NCI-H1105 treated with DMSO at 0.1 percent for 48 hours (cell line): ENCODE results near the gene SPTBN1.

ENCODE experiments used
- DNase-seq: peaks from one replicate; lab custom pipeline; 2025; lab: John Stamatoyannopoulos, UW

Gene SPTBN1

DNA sequence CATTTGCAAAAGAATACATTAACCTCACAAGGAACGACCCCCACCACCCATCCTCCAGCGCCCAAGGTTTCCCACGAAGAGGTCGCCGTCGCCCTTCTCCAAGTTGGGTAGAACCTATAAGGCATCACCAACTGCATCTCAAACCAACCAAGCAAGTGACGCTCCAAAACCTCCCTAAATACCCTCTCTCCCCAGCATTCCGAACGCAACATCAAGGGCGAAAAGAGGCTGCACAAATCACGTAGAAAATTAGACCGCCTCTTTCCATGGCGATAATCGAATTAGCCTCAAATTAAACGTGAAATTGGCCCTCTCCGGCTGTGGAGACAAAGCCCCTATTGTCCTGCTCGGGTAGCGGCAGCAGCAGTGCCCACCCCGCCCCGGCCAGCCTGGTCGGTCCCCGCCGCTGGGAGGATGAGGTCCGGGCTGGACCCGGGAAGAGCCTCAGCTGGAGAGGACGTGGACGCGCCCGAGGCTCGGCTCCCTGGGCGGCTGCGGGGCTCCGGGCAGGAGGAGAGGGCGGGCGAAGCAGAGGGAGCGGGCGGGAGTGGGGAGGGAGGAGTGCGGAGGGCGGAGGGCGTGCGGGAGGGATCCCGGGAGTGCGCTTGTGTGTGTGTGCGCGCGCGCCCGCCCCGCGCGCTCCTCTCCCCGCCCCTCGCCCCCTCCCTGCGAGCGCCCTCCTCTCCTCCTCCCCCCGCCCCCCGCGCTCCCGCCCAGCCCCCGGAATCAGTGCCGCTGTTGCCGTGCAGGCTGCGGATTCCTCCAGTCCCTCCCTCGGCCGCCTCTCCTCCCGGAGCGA, at the start of gene SPTBN1:
TSS of gene SPTBN1 (plus strand) at position 765 of the 799 bp plus-strand sequence. CDS start 70,092 bp downstream, outside the sequence.
- peak; percentile 83 for DNase-seq

DNA sequence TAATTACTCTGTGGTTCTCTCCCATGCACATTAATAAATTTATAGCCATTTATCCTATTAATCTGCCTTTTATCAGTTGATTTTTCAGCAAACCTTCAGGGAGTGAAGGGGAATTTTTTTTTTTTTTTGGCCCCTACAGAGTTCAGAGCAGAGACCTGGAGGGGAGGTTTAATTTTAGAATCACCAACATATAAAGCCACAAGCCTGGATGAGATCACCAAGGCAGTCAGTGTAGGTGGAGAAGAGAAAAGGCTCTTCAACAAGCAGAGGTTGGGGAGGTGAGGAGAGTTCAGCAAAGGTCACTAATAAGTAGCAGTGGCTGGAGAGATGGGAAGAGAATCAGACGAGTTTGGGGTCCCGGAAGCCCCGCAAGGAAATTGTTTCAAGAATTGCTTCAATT, 48.4 kb upstream of the SPTBN1 start:
- no peak for DNase-seq

DNA sequence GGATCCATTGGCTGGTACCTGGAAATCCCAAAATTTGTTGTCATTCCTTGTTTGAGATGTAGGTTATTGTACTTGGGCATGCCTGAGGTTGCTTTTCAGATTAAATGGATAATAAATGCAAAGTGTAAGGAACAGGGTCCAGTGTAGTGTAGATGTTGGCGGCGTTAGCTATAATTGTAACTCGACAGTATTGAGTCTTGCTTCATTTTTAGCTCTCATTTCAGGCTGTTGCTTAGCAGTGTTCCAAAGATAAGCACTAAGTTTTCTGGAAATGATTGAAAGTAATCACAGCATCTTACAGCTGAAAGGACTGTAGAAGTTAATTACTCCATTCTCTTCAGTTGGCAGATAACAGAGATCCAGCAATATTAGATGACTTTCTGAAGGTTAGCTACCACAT, 47.8 kb upstream of the SPTBN1 start:
- no peak for DNase-seq

DNA sequence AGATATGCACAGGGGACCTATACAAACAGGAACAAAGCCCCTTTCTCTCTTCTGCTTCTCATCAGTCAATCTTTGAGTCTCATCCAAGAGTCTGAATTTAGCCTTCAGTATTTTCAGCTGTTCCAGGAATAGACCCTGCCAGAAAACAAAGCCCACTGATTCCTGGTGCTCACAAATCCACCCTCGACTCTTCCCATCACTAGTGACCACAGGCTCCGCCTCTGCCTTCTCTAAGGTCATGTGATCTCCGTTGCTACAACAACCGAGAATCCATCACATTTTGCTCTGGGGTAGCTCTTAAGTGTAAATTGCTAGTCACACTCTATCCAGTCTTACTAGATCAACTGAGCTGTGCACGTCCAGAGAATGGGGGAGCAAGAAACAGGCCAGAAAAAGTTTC, 46.4 kb upstream of the SPTBN1 start:
- DNase-seq = no peak

DNA sequence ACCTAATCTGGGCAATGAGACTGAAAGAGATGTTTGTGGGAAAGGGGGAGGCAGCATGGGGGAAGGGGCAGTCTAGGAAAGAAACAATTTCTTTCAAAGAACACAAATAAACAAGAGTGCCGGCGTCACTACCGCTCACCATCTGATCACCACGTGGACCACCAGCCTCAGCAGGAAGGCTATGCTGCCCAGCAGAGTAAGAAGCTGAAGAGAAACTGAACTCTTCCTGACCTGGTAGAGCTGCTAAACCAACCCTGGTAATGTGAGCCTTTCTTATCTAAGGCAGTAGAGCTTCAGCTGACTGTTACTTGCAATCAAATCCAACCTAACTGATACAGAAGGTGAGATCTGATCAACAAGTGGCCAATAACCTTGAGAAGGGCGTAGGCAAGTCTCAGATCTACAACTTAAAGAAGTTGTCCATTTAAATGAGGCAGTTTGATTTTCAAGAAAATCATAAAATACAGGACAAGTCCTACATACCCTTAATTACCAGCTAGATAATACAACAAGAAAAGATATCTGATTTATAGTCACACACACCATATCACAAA, 44.2 kb upstream of the SPTBN1 start:
- no peak for DNase-seq

DNA sequence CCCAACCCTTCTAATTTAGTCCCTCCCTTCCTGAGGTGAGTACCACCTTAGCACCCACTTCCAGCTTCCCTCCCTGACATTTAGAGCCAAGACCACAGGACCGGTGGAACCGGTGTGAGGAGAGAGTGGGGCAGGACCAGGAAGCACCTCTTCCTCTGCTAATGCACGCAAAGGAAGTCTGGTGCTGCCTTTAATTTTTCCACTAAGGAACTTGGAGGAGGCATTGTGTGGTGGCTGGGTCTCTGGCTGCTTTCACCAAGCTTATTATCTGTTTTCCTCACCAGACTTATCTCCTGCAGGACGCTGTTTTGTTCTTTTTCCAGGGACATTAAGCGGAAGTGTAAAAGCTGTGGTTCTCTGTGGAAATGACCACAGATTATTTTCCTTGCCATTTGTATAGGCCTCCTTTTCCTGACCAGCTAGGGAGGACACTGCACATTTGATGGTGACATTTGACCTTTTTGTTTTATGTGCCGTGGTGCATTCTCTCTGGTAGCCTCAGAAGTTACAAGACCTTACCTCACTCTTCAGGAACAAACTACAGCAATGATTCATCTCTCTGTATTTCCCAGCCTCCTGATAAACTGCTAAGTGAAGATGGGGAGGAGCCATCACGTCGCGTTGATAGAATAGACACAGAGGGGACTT, 39.8 kb upstream of the SPTBN1 start:
- no peak for DNase-seq

DNA sequence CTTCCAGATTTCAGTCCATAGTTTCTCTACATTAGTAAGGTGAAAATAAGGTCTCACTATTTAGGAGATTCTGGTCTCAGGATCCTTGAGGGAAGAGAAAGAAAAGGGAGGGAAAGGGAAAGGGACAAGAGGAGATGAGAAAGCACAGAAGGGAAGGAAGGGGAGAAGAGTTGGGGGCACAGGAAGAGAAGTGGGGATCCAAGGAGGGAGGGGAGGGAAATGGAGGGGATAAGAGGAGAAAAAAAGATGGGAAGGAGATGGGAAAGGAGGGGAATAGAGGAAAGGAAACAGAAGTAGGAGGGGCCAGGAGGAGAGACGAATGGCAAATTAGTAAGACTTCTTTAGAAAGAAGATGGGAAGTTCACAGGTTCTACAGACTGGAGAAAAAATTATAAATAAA, 39.2 kb upstream of the SPTBN1 start:
- no peak for DNase-seq

DNA sequence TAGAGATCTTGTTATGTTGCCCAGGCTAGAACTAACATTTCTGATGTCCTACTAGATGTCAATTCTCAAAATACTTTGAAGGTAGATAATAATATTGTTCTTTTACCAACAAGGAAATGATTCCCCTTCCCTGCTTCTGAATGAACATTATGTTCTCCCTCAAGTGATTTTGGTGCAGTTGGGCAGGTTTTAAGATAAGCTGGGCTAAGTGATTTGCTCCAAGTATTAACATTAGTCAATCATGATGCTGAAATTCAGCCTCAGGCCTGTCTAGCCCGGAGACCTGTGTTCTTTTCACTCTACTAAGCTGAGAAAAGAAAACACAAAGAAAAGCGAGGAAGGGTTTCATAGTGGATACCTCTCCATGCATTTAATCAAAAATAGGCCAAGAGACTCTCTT, 38.5 kb upstream of the SPTBN1 start:
- no peak for DNase-seq

DNA sequence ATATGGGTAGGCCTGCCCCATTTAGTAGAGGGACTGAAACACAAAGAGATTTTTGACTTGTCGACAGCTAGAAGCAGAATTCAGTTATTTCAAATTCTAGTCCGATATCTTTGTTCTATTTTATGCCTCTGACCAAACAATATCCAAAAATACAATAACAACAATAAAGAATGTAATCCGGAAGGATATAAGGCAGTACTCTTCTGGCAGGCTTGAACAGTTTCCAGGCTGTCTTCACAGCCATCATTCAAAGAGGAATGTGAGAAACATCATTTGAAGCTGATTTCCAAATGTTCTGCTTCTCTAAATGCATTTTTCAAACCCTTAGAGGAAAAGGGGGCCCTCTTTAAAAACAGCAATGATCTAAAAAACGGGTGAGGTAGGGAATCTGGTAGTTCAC, 36.7 kb upstream of the SPTBN1 start:
- DNase-seq = no peak

DNA sequence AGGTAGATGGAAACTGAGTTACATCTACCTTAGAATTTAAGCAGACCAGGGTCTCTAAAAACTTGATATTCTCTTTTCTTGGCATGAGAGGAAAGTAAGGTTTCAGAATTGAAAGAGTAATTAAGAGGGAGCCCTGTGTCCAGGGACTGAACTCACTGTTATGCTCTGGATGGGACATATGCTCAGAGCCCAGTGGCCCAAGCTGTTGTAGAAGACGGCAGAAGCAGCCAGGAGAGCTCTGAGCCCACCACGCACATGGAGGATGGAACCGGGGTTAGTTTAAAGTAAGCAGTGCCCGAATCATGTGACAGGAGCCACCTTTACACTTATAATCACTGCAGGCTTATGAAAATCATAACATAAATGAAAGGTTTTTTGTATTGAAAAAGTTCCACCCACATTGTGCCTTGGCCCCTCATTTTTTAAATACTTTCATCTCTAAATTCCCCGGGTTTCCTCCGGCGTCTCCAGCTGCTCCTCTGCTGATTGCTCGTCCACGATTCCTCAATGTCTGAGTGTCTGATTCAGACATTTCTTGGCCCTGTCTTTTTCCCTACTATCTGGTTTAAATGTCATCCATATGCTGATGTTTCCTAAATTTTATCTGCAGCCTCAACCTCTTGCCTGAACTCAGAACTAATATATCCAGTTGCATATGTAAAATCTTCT, 36.1 kb upstream of the SPTBN1 start:
- no peak for DNase-seq

DNA sequence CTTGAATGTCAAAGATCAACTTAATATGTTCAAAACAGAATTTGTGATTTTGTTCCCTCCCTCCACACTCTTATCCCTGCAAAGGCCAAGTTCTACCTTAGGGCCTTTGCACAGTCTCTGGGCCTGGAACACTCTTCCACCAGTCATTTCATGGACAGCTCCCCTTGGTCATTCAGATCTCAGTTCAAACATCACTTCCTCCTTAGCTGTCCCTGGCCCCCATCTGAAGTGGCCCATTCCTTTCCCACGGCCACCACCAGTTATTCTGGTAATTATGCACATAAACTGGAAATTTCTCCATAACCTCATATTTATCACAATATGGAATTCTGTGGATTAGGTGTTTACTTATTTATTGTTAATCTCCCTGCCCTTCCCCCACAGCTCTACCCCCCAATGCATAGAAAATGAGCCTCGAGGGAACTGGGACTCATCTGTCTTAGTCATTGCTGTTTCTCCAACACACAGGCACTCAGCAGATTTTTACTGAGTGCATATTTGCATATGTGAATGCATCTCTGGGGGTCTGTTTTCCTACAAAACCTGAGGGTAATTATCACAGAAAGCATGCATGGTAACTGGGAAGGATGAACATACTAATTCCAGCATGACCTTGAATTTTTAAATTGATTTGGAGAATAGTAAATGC, 35.5 kb upstream of the SPTBN1 start:
- DNase-seq = no peak

DNA sequence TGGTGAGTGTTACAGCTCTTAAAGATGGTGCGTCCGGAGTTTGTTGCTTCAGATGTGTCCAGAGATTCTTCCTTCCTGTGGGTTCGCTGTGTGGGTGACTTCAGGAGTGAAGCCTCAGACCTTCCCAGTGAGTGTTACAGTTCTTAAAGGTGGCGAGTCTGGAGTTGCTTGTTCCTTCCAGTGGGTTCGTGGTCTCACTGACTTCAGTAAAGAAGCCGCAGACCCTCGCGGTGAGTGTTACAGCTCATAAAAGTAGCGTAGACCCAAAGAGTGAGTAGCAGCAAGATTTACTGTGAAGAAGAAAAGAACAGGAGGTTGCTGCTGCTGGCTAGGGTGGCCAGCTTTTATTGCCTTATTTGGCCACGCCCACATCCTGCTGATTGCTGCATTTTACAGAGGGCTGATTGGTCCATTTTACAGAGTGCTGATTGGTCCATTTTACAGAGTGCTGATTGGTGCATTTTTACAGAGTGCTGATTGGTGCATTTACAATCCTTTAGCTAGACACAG, 34.0 kb upstream of the SPTBN1 start:
- DNase-seq = no peak

DNA sequence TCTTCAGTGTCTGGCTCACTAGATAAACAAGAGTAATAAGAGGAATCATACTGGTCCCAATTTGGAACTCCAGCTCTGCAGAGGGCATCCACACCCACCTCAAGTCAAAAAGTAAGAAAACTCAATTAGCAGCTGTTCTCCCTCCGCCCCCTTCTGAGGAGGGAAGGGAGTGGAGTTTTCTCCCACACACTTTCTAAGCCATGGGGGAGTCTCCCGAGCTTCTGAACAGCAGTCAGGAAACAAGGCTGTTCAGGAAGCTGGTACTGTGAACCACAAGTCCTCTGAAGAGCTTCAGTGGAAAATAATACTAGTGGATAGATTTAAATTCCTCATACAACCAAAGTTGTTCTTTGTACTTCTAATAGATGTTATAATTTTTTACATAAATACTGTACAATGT, 32.9 kb upstream of the SPTBN1 start:
- no peak for DNase-seq

DNA sequence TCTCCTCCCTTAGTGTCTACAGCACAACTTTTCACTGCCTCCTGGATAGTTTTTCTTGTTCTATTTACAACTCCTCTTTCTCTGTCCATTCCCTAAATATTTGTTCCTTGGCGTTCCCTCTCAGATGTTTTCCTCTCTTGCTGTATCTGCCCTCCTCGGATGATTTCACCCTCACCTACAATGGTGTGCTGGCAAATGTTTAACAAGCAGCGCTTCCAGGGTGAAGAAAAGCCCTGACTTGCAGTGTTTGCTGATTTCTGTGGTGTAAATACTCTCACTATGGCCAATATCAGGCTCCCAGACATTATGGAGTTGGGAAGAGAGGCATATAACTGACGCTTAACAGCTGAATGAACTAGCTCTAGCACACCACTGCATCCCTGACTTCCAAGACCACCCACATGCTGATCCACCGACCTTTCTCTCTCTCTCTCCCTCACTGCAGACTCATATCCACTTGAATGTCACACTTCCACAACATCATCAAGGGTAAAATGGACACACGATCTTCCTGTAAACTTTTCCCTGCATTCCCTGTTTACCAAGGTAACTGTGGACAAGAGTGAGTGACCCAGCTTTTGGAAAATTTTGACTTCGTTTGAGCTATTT, 31.5 kb upstream of the SPTBN1 start:
- no peak for DNase-seq

DNA sequence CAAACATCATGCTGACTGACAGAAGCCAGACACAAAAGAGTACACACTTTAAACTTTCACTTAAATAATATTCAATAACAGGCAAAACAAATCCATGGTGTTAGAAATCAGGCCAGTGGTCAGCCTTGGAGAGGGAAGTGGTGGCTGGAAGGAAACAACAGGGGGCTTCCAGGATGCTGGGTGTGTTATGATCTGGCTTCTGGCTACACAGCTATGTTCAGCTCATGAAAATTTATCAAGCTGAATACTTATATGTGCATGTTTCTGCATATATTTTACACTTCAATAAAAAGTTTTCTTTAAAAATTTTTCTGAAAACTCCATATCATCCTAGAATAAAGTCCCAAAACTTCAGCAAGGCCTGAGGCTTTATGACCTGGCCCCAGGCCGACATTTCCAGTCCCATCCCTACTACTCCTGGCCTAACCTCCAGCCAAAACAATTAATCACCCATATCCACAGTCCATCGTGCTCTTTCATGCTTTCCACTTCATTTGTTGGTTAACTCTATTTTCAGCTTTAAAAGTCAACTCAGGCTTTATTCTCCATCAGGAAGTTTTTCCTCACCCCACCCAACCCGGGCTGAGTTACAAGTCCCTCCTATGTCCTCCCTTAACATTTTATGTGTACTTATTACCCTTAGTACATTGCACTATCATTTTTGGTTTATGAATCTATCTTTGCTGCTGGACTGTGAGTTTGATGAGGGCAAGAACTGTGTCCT, 27.9 kb upstream of the SPTBN1 start:
- no peak for DNase-seq

DNA sequence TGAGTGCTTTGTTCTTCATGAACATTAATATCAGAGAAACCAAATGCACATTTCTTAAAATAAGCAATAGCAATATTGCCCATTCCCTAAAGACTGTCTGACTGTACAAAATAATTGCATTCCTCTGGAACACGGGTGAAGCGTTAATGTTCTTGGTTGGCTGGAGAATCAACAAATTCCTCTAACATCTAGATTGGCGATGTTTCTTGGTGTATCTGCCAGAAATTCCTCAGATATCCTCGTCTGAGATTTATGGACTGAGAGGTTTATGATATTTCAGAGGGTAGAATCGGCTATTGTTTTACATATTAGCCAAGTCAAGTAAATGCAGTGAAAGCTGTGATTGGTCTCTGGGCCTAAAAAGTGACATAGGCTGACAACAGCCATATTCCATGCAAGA, 27.1 kb upstream of the SPTBN1 start:
- DNase-seq = no peak

DNA sequence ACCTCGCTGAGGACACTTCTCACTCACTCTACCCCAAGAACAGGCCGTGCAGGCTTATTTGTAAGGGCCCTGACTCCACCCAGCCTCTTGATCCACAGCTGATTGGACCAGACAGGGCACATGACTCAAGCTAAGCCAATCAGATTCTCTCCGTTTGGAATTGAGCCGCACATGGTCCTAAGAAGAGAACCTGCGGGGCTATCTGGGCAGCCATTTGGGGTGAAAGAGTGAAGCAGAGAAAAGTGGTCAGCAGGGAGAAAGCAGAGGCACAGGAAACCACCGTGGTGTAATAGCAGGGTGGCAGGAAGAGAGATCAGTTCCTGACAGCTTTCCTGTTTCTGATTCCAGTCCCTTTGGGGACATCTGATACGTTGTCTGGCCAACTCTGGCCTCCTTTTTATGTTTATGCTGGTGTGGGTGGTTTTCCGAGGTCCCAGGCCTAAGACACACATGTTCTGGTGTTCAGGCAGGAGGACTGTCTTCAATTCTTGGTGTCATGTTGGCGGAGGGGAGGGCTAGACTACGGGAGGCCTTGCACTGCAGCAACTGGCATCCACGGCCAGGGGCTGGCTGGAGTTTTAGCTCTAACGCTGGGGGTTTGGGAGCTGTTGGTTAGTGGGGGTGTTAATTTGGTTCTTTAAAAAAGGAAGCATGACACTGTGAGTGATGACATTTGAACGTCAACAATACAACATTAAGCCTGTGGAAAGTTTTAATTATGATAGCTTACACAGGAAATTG, 26.1 kb upstream of the SPTBN1 start:
- DNase-seq = no peak

DNA sequence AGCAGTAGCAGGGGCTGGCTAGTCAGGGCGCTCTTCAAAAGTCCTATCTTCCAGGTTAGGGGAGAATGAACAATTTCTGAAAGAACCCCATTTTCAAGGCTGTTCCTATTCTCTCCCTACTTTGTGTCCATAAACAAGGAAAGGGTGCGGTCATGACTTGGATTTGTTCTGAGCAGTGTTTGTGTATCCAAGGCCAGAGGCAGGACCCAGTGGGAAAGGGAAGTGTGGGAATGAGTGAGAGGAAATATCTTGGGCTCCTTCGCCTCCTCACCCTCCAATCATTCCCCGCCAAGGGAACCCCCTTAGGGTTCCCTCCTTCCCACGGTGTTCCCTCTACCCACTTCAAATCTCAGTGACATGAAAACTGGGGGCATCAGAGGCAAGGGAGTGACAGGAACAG, 25.5 kb upstream of the SPTBN1 start:
- no peak for DNase-seq

DNA sequence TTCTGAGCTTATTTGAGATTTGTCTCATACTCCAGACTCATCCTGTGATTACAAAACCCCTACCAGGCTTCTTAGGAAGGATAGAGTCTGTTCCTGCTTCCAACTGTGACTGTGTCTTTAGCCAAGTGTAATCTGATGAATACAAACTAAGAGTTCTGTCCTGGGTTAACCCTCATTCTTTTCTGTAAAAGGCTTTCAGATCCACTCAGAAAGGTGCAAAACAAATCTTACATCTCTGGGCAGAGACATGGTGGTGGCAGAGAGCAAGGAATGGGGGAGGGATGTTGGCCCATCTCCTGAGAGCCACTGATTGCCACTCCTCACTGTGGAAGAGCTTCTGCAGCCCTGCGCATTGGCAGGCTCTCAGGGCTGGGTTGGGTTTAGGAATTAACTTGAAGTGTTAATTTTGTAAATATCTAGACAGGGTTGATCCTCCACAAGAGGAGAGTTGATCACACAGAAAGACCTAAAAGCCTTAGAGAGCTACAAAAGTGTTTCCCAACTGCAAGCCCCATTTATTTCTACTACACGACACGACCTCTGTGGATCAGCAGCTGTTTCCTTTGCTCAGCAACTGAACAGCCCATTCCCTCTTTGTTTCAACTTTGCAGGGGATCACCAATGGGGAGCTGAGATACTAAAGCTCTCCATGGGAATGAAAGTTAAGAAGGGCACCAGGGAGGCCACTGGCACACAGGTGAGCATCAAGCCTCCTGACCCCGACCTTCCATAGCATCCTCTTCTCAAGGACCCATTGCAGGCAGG, 23.7 kb upstream of the SPTBN1 start:
- DNase-seq = no peak

DNA sequence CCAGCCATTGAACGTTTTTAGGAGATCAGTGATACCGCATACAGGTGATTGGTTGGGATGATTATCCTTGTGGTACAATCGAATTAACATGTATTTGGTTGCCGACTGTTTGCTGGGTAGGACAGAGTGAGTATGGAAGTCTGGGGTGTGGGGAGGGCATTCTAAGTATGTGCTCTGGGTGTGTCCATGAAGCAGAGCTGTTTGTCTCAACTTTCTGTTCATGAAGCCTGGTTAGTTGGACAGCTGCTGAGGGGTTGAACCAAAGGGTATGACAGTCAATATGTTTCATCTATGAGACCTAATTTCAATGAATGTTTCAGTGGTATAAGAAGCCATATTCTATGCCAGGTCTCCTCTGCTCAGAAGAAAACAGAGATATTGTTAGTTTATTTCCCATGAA, 21.9 kb upstream of the SPTBN1 start:
- DNase-seq = no peak
